ENCODE measurements around the gene RAVER2. TPM values are rescaled to one million over a fixed set of nuclear protein-coding genes. Genes with fewer than 3 reads are reported as not detected.
"Not testable (repeated sequence)": the region's sequence is repeated elsewhere in the genome, so short reads cannot be mapped to it uniquely, and the experiment has no call there.

RAVER2 gene
- total RNA-seq, 1 donor from 2014 or later, result 12.8 TPM

DNA sequence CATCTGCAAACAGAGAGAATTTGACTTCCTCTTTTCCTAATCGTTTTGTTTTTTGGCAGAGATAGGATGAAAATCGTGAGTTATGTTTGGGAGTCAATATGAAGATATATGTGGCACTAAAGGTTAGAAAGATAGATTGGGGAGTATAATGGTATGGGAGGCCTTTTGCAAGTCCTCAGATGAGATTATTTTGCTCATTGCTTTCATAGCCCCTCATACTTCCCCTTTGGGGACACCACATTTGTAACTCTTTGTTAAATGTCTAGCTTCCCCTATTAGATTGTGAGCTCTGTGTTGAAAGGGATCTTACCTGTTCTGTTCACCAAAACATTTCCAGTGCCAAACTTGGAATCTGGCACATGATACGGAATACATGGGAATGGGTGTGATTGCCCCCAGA lies 30.2 kb downstream of the RAVER2 start:
- ATAC-seq (no peak), DNase-seq (no peak)
- Histone ChIP-seq H3K9me3 (peaks cover 6% of the 10 kb centered on the region), H3K27me3 (no peaks in the 10 kb centered on the region), H3K36me3 (no peaks in the 10 kb centered on the region), H3K4me3 (no peak overlapping the region), H3K4me1 (no peaks in the 10 kb centered on the region), H3K27ac (no peak overlapping the region)
- intact Hi-C loops (cut with DNase I), result no loop called here
- TF ChIP-seq CTCF (IDR thresholded peaks at IDR 0.05), result no peak

- H3K4me1 ChIP-seq; DNase-seq; H3K36me3 ChIP-seq; H3K27me3 ChIP-seq; intact Hi-C loops (cut with DNase I); H3K27ac ChIP-seq; H3K9me3 ChIP-seq; ATAC-seq; H3K4me3 ChIP-seq: not testable (repeated sequence)
These were observed 37.2 kb downstream of the RAVER2 start for GRCh38 chr1:64782044-64782443.

- H3K4me3 ChIP-seq; H3K27me3 ChIP-seq; DNase-seq; ATAC-seq; H3K27ac ChIP-seq; H3K4me1 ChIP-seq; H3K9me3 ChIP-seq; intact Hi-C loops (cut with DNase I); H3K36me3 ChIP-seq: not testable (repeated sequence)
These were observed 38.0 kb downstream of the RAVER2 start for GRCh38 chr1:64782848-64783247.

- no peak for TF ChIP-seq CTCF (IDR thresholded peaks at IDR 0.05)
- H3K27me3 ChIP-seq, result no peaks in the 10 kb centered on the region
- ATAC-seq (no peak), DNase-seq (no peak)
- no peak overlapping the region for H3K4me3 ChIP-seq
- intact Hi-C loops (cut with DNase I), result no loop called here
- H3K27ac ChIP-seq, result no peak overlapping the region
- H3K36me3 ChIP-seq, result no peaks in the 10 kb centered on the region
- peaks cover 11% of the 10 kb centered on the region for H3K9me3 ChIP-seq
- no peaks in the 10 kb centered on the region for H3K4me1 ChIP-seq
These were observed 46.1 kb downstream of the RAVER2 start for GRCh38 chr1:64790832-64791487.

DNA sequence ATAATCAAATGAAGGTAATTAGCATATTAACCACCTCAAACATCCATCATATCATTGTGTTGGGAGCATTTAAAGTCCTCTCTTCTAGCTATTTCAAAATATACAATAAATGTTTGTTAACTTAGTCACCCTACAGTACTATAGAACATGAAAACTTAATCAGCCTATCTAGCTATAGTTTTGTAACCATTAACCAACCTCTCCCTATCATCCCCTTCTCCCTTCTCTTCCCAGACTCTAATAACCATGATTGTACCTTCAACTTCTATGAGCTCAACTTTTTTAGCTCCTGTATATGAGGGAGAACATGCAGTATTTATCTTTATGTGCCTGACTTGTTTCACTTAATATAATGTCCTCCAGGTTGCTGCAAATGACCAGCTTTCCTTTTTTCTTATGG lies 54.0 kb downstream of the RAVER2 start:
- H3K4me1 ChIP-seq, result no peaks in the 10 kb centered on the region
- no peak overlapping the region for H3K27ac ChIP-seq
- DNase-seq (no peak), ATAC-seq (no peak)
- no peak overlapping the region for H3K4me3 ChIP-seq
- H3K27me3 ChIP-seq, result no peaks in the 10 kb centered on the region
- no peaks in the 10 kb centered on the region for H3K9me3 ChIP-seq
- TF ChIP-seq CTCF (IDR thresholded peaks at IDR 0.05), result no peak
- intact Hi-C loops (cut with DNase I), result no loop called here
- peaks cover 3% of the 10 kb centered on the region for H3K36me3 ChIP-seq

GRCh38 chr1:64801851-64802523 lies 57.1 kb downstream of the RAVER2 start:
- no peaks in the 10 kb centered on the region for H3K4me1 ChIP-seq
- intact Hi-C loops (cut with DNase I), result no loop called here
- DNase-seq (no peak), ATAC-seq (no peak)
- no peak for TF ChIP-seq CTCF (IDR thresholded peaks at IDR 0.05)
- H3K4me3 ChIP-seq, result no peak overlapping the region
- H3K27me3 ChIP-seq, result no peaks in the 10 kb centered on the region
- H3K27ac ChIP-seq, result no peak overlapping the region
- no peaks in the 10 kb centered on the region for H3K9me3 ChIP-seq
- H3K36me3 ChIP-seq, result peaks cover 3% of the 10 kb centered on the region
